Forelimb muscle (tissue), 1 donor: ENCODE results near the gene CSF3R. TPM values are rescaled to one million over a fixed set of nuclear protein-coding genes. Genes with fewer than 3 reads are reported as not detected.
"Not testable (repeated sequence)": the region's sequence is repeated elsewhere in the genome, so short reads cannot be mapped to it uniquely, and the experiment has no call there.

Experiments
- DNase-seq: peaks from one replicate; pipeline ENCODE4 v3.0.0-alpha.2; 2013; ENCODE audit warnings: low read depth
- polyA plus RNA-seq: library from polyadenylated mRNA; unstranded; fragments of 120-200 nt; gene quantifications from one replicate; pipeline ENCODE4 v1.2.1, GENCODE V29; 2013; ENCODE audit not compliant: insufficient read length

The CSF3R gene
- polyA plus RNA-seq, 1 donor = 3.4 TPM

GRCh38 chr1:36484099-36484498, 1.4 kb upstream of the CSF3R start:
- no peak for DNase-seq

DNA sequence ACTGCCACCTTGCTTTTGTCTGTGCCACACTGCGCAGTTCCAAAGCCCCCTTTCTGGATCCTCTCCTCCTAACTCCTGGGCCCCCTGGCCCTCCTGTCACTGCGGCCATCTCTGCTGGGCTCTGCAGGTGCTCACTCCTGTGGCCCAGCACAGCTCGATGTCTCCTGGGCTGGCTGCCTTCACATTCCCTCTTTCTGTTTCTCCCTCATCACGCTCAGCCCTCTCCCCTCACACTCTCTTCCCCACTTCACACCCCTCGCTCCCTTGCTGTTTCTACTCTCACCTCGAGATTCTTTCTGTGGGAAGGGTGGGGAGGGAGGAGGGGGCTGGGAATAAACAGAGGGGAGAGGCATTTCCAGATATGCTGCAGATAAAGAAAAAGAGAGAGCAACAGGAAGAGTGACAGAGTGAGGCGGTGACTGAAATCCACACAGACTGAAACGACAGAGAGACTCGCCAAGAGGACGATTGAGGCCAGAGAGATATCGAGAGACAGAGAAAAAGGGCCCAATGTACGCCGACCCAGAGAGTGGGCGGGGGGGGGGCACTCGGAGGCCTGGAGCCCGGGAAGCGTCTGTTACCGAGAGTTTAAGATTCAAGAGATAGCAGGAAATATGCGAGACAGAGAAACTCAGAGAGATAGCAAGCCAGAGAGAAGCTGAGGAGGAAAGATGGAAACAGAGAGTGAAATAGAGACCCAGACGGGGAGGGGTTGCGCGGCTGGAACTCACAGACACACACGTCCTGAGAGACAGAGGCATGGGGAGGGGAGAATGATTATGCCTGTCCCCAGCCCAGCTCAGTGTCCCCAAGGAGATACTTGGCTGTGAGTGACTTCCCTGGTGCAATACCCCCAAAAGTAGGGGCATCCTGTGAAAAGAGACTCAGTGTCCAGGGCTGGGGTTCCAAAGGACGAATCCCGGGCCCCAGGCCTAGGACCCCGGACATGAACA, 666 bp downstream of the CSF3R start:
- DNase-seq = no peak

- DNase-seq = no peak
Measured at GRCh38 chr1:36481091-36481490, 1.6 kb downstream of the CSF3R start.

GRCh38 chr1:36480161-36480560, 2.6 kb downstream of the CSF3R start:
- DNase-seq = no peak

GRCh38 chr1:36479505-36480051, 3.1 kb downstream of the CSF3R start:
- no peak for DNase-seq

- DNase-seq = not testable (repeated sequence)
Measured at GRCh38 chr1:36477615-36478014, 5.1 kb downstream of the CSF3R start.

DNA sequence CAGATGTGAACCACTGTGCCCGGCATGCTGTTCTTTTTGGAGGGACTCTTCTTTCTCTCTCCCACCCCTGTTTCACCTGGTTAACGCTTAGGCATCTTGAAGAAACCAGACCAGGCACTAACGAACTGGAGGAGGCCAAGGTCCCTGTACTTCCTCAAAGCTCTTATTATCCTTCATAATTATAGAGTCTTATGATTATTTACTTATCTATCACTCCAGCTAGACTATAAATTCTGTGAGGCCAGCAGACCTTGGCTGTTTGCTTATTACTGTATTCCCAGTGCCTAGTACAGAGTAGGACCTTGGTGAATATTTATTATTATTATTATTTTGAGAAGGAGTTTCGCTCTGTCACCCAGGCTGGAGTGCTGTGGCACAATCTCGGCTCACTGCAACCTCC, 5.8 kb downstream of the CSF3R start:
- no peak for DNase-seq

GRCh38 chr1:36475910-36476604, 6.7 kb downstream of the CSF3R start:
- no peak for DNase-seq

DNA sequence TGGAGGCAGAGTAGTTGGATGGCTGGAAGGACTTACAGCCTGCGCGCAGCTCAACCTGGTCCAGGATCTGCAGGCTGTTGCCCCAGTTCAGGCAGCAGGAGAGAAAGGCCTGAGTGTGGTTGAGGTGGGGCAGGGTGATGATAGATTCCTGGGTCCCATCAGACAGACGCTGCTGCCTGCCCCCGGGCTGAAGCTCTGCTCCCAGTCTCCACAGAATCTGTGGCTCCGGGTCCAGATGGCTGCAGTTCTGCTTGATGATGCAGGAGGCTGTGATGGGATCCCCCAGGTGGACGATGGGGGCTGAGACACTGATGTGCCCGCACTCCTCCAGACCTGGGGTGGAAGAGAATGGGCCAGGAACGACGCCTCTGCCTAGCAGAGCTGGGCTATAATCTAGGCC, 7.4 kb downstream of the CSF3R start:
- DNase-seq = no peak

- no peak for DNase-seq
Measured at GRCh38 chr1:36472656-36473055, 10.1 kb downstream of the CSF3R start.

DNA sequence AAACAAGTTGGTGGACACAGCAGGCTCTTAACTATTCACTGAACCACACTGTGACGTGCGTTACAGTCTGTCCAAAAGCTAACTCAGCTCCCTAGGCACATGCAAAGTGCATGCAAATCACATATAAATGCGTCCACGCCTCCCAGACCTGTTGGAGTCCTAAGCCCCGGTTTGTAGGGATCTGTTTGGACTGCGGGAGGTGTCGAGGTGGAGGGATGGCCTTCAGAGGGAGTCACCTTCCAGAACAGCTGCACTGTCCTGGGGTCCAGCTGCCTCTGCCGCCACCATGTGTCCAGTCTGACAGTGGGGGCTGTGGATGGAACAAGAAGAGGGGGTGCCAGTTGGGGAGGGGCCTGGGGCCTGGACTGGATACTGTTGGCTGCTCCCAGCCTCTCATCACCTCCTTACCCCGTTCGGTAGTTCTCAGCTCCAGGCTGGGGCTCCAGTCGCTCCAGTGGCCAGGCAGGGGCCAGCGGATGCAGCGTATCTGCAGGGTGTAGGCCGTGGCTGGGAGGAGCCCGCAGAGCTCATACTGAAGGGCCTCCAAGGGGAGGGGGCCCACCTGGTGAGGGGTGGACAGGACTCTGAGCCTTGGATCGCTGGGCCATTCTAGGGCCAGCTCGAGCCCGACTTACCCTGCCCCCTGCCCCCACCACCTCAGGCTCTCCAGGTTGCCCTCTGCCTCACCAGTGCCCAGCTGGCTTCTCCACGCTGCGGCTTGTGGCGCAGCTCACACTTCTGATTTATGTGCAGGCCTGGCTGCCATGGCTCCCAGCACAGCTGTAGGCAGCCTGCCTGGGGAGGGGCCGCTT, 10.7 kb downstream of the CSF3R start:
- DNase-seq = no peak

- DNase-seq = no peak
Measured at GRCh38 chr1:36469163-36469562, 13.6 kb downstream of the CSF3R start.

DNA sequence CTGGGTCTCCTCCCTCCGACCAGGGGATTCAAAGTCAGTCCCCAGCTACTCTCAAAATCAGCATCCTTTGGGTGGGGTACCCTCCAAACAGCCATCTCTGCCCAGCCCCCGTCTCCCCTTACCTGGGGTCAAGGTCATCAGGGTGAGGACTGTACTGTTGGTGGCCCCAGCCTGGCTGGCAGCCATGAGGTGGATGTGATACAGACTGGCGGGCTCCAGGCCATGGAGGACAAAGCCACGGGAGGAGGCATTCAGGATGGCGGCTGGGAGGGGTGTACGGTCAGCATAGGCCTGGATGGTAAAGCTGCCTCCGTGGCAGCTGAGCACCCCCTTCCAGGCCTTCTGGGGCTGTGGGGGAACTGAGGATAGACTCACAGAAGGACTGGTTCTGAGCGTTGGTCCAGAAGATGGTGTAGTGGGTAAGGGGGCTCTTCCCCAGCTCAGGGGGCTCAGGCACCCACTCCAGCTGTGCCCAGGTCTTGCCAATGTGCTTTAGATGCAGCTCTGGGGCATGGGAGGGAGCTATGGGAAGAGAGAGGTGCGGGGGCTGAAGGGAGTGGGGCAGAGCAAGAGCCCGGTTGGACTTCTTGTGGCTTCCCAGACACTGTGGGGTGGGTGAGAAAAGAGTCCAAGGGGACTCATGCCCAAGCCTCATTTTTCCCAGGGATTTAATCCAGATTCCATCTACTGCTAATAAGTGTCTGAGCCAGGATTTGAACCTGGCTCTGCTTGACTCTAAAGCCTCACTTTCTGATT, 14.8 kb downstream of the CSF3R start:
- no peak for DNase-seq

DNA sequence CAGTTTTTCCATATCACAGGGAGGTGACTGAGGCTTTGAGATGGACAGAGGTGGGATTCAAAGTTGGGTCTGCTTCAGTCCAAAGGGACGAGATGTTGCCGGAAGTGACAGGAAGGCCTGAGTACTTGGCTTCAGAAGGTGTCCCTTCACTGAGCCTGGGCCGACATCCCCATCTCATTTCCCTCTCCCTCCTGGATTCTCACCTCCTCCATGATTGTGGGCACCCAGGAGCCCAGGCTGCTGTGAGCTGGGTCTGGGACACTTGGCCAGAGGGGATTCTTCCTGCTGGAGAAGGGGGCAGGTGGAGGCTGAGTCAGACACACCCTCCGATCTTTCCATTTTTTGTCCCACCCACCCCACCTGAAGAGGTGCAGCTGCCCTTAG, 15.7 kb downstream of the CSF3R start:
- DNase-seq = no peak

GRCh38 chr1:36466370-36467026, 16.2 kb downstream of the CSF3R start:
- DNase-seq = no peak

DNA sequence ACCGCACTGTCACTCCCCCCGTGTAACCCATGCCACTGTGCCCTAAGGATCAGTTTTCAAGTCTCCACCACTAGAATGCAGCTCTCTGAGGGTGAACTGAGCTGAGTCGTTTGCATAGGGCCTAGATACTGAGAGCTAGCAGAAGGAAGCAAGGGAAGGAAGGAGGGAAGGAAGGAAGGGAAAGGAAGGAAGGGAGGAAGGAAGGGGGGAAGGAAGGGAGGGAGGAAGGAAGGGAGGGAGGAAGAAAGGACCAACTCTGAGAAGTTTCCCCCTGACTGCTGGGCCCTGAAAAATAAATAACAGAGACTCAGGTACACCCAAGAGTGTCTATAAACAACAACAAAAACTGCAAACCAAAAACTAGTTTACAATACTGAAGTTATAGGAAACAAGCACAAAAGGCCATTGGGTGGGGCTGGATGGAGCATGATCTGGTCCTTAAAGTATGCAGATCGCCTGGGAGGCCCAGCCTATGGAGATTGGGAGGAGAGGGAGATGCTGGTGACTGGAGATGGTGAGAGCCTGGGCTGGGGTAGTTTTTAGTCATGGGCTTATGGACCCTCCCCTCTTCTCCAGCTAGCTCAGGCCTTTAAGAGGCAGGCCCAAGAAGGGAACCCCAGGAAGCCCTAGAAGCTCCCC, 16.9 kb downstream of the CSF3R start:
- no peak for DNase-seq

DNA sequence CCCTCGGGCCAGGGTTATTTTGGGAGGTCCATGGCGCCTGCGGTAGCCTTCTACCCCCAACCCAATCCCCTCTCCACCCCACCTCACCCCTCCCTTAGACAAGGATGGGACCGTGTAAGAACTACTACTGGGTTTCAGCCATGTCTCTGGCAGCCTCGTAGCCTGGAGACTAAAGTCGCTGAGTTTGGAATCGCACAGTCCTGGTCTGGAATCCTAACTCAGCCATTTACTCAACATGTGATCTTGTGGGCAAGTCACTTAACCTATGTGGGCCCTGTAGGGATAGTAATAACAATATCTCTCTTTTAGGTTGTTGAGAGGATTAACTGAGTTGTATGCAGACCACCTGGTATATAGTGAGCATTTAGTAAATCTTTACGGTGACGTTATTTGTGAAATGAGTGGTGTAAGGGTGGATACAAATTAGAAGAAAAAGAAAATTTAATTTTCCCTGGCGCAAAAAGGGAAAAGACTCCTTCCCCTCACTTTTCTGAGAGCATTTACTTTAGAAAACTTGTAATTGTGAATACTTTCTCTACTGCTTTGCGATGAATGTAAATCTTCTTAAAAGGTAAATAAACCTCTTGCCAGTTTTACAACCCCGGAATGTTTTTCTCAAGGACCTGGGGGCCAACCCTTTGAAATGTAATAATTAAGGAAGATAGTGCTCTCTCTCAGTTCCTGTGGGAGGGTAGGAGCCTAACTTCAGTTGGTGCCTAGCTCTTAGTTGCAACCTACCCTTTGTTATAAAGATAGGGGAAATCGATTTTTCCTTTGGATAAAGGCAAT, 17.9 kb downstream of the CSF3R start:
- DNase-seq = no peak

- DNase-seq = peak; percentile 95
Measured at GRCh38 chr1:36463803-36464604, 18.7 kb downstream of the CSF3R start, which contains the start of gene MRPS15. Gene MRPS15 (minus strand): TSS chr1:36464384. CDS start chr1:36464275, 109 bp downstream.
